Thoracic aorta (tissue), 2 donors: ENCODE results near the gene TRIP11. TPM values are rescaled to one million over a fixed set of nuclear protein-coding genes. Genes with fewer than 3 reads are reported as not detected.

Source experiments
- ATAC-seq: fragments of 150-250 bp; one replicate; pipeline ENCODE4 v1.8.0; 2017; ENCODE audit warnings: low read depth; ENCODE audit not compliant: insufficient number of reproducible peaks, low FRiP score
- DNase-seq: peaks from one replicate; pipeline ENCODE4 v3.0.0-alpha.2; 2020; ENCODE audit warnings: low spot score
- H3K27ac ChIP-seq, 2 donors: fragments of 200-600 bp; sonication (generic); 1 replicate in 1 of 2; 2 replicates in 1 of 2; pipeline ENCODE4 v1.5.1; 2016; ENCODE audit warnings: mild to moderate bottlenecking in 2 of 2, moderate library complexity in 2 of 2
- H3K27me3 ChIP-seq: fragments of 200-600 bp; sonication (generic); replicated peaks from 2 replicates; pipeline ENCODE4 v1.6.0; 2016; ENCODE audit warnings: mild to moderate bottlenecking; ENCODE audit not compliant: insufficient read depth
- H3K36me3 ChIP-seq: fragments of 200-600 bp; sonication (generic); one replicate; pipeline ENCODE4 v1.5.1; 2016
- H3K4me1 ChIP-seq, 2 donors: fragments of 200-600 bp; sonication (generic); 1 replicate in 1 of 2; 2 replicates in 1 of 2; pipeline versions ENCODE4 v1.5.1 to v1.6.0; 2016; ENCODE audit warnings: low read depth in 2 of 2, mild to moderate bottlenecking in 1 of 2; ENCODE audit not compliant: control insufficient read depth in 1 of 2
- H3K4me3 ChIP-seq: fragments of 200-600 bp; sonication (generic); 2 replicates; pipeline ENCODE4 v1.5.1; 2016; ENCODE audit warnings: mild to moderate bottlenecking
- H3K9me3 ChIP-seq: fragments of 200-600 bp; sonication (generic); 2 replicates; pipeline ENCODE4 v1.5.1; 2016
- CTCF ChIP-seq: fragments of 200-600 bp; sonication (generic); IDR thresholded peaks from one replicate; pipeline ENCODE4 v1.5.1; 2019; ENCODE audit warnings: antibody characterized with exemption
- total RNA-seq, 2 donors: library from RNA; depleted of rRNA; stranded (reverse); fragments of >200 nt; gene quantifications; one replicate each; pipeline versions ENCODE4 v1.1.0 to v1.2.3, GENCODE V29; 2016

TRIP11 gene
- total RNA-seq, 2 donors from 2014 or later = 31.9 to 36.8 TPM

GRCh38 chr14:91955168-91955567, 84.7 kb downstream of the TRIP11 start:
- Histone ChIP-seq H3K4me3 (no peak overlapping the region), H3K9me3 (no peaks in the 10 kb centered on the region), H3K27me3 (no peaks in the 10 kb centered on the region), H3K27ac (no peak overlapping the region), H3K4me1 (peaks cover 16% of the 10 kb centered on the region in 2 donors), H3K36me3 (no peaks in the 10 kb centered on the region)
- DNase-seq (no peak), ATAC-seq (no peak)
- no peak for TF ChIP-seq CTCF

GRCh38 chr14:91953170-91953985, 86.5 kb downstream of the TRIP11 start:
- Histone ChIP-seq H3K4me3 (peak overlapping the region; percentile 19), H3K9me3 (no peaks in the 10 kb centered on the region), H3K36me3 (no peaks in the 10 kb centered on the region), H3K27ac (peak overlapping the region; percentile 37 to 71), H3K27me3 (no peaks in the 10 kb centered on the region), H3K4me1 (peaks cover 20 to 25% of the 10 kb centered on the region in 2 donors)
- DNase-seq (no peak), ATAC-seq (peak; percentile 61)
- no peak for TF ChIP-seq CTCF

GRCh38 chr14:91947475-91948184, 92.2 kb downstream of the TRIP11 start, which contains the start of gene FBLN5:
Gene FBLN5, minus strand, starts transcription at chr14:91947694. Its CDS starts 465 bp downstream, at chr14:91947229.
- H3K9me3 ChIP-seq = no peaks in the 10 kb centered on the region
- H3K4me3 ChIP-seq = peak within 1 kb of the TSS; percentile 94
- H3K36me3 ChIP-seq = no peaks in the 10 kb centered on the region
- peaks cover 19 to 31% of the 10 kb centered on the region in 2 donors for H3K4me1 ChIP-seq
- TF ChIP-seq CTCF = no peak
- ATAC-seq = peak; percentile 27
- H3K27me3 ChIP-seq = no peaks in the 10 kb centered on the region
- H3K27ac ChIP-seq = peak within 1 kb of the TSS; percentile 94 to 98
- no peak for DNase-seq

GRCh38 chr14:91946622-91947474, 93.0 kb downstream of the TRIP11 start:
- Histone ChIP-seq H3K36me3 (no peaks in the 10 kb centered on the region), H3K4me1 (peaks cover 13 to 35% of the 10 kb centered on the region in 2 donors), H3K9me3 (no peaks in the 10 kb centered on the region), H3K4me3 (peak overlapping the region; percentile 94), H3K27me3 (no peaks in the 10 kb centered on the region), H3K27ac (peak overlapping the region; percentile 94 to 98)
- no peak for TF ChIP-seq CTCF
- no peak for ATAC-seq
- no peak for DNase-seq
